Erythroblast (primary cell): ENCODE results near the gene CYSLTR2.

Experiments used
- GATA1 ChIP-seq: IDR thresholded peaks from 2 replicates; pipeline ENCODE4 v1.6.1; 2011; ENCODE audit warnings: low read depth, mild to moderate bottlenecking, control low read depth, low read length, moderate library complexity
- POLR2A ChIP-seq: IDR thresholded peaks from 2 replicates; pipeline ENCODE4 v1.6.1; 2011; ENCODE audit warnings: mild to moderate bottlenecking, low read length

- no peak for TF ChIP-seq POLR2A
- TF ChIP-seq GATA1: no peak
Measured at GRCh38 chr13:48667136-48667535, 13.4 kb downstream of the CYSLTR2 start.
